K562 (cell line): ENCODE results near the gene C3orf80. TPM values are rescaled to one million over a fixed set of nuclear protein-coding genes. Genes with fewer than 3 reads are reported as not detected.
A peak's percentile ranks its signal among the peaks of the same experiment; 100 is the strongest.

Experiments used
- ATAC-seq: fragments of 200-7000 bp; cut with Tn5 transposase; 3 replicates; pipeline ENCODE4 v1.9.1; 2020; ENCODE audit warnings: moderate library complexity
- BruUV-seq: library from RNA; stranded (reverse); fragments of 400-500 nt; replicated peaks from 2 replicates; lab custom pipeline; 2021; lab: Mats Ljungman, UMichigan
- CTCF ChIA-PET: fragments of 300-600 bp; formaldehyde crosslinking; extraction: SDS; loops from one replicate; lab custom pipeline; 2021; ENCODE audit warnings: low intra/inter-chr PET ratio; lab: Yijun Ruan, JAX
- POLR2A ChIA-PET: fragments of 300-600, 350-650 bp; sonication (Branson Sonifier 250); formaldehyde crosslinking; extraction: SDS; loops from one replicate; lab custom pipeline; 2021; ENCODE audit warnings: antibody characterized with exemption, inconsistent platforms; lab: Yijun Ruan, JAX
- DNase-seq, 4 experiments: peaks; one replicate each; pipeline versions ENCODE4 v3.0.0 to v3.0.0-alpha.2; 2011 to 2018; ENCODE audit warnings: low spot score in 3 of 4, mixed read lengths in 3 of 4; ENCODE audit errors: extremely low read depth in 1 of 4
- FAIRE-seq: peaks from 2 replicates; lab custom pipeline; 2011; peaks lifted over from hg19 to GRCh38; lab: Jason Lieb, UNC
- H2AFZ ChIP-seq: 2 replicates; pipeline ENCODE4 v1.6.0; 2011; ENCODE audit warnings: low read depth, low read length, control low read depth, inconsistent platforms
- H3K27ac ChIP-seq: fragments of 200-600 bp; 3 replicates; pipeline ENCODE4 v1.8.0; 2011; ENCODE audit warnings: low read depth, mild to moderate bottlenecking, control low read depth, inconsistent platforms, low read length, moderate library complexity, mixed read lengths; ENCODE audit errors: extremely low read depth
- H3K27me3 ChIP-seq, 2 experiments: fragments of 300-600 bp in 1 of 2; 2 replicates in 1 of 2; 3 replicates in 1 of 2; pipeline versions ENCODE4 v1.6.0 to v1.8.0; 2011; ENCODE audit warnings: inconsistent platforms in 2 of 2, low read length in 2 of 2, mild to moderate bottlenecking in 1 of 2, mixed read lengths in 1 of 2, moderate library complexity in 1 of 2; ENCODE audit not compliant: control insufficient read depth in 2 of 2, insufficient read depth in 2 of 2
- H3K36me3 ChIP-seq: fragments of 300-600 bp; 3 replicates; pipeline ENCODE4 v1.8.0; 2011; ENCODE audit warnings: mild to moderate bottlenecking, low read length, inconsistent platforms; ENCODE audit not compliant: control insufficient read depth, insufficient read depth
- H3K4me1 ChIP-seq, 2 experiments: fragments of 200-600 bp in 1 of 2; replicated peaks in 1 of 2; 2 replicates in 1 of 2; 3 replicates in 1 of 2; pipeline versions ENCODE4 v1.5.1 to v1.8.0; 2011; ENCODE audit warnings: inconsistent platforms in 2 of 2, low read length in 2 of 2, mild to moderate bottlenecking in 1 of 2, mixed read lengths in 1 of 2, moderate library complexity in 1 of 2; ENCODE audit not compliant: control insufficient read depth in 2 of 2, insufficient read depth in 2 of 2
- H3K4me2 ChIP-seq: 2 replicates; pipeline ENCODE4 v1.6.1; 2011; ENCODE audit warnings: low read length, control low read depth, inconsistent platforms, mixed read lengths; ENCODE audit not compliant: insufficient read depth
- H3K4me3 ChIP-seq: fragments of 200-600 bp; sonication (generic), shearing (Covaris generic); 2 replicates; pipeline ENCODE4 v1.5.1; 2016; ENCODE audit warnings: control low read depth, inconsistent platforms
- H3K79me2 ChIP-seq: fragments of 200-600 bp; 3 replicates; pipeline ENCODE4 v1.8.0; 2011; ENCODE audit warnings: low read length, inconsistent platforms; ENCODE audit not compliant: control insufficient read depth, insufficient read depth
- H3K9ac ChIP-seq, 2 experiments: 2 replicates each; pipeline versions ENCODE4 v1.6.0 to v1.6.1; 2011; ENCODE audit warnings: low read depth in 2 of 2, low read length in 2 of 2, control low read depth in 1 of 2, inconsistent platforms in 1 of 2, mild to moderate bottlenecking in 1 of 2, mixed read lengths in 1 of 2; ENCODE audit not compliant: insufficient read depth in 1 of 2
- H3K9me1 ChIP-seq: one replicate; pipeline ENCODE4 v1.6.0; 2011; ENCODE audit warnings: inconsistent platforms, mild to moderate bottlenecking, low read length, moderate library complexity; ENCODE audit not compliant: control insufficient read depth, insufficient read depth
- H3K9me3 ChIP-seq: replicated peaks from 2 replicates; pipeline ENCODE4 v1.5.1; 2011; ENCODE audit warnings: low read depth, low read length, inconsistent platforms; ENCODE audit not compliant: control insufficient read depth, insufficient read depth
- H4K20me1 ChIP-seq: replicated peaks from 2 replicates; pipeline ENCODE4 v1.6.1; 2011; ENCODE audit warnings: low read length, inconsistent platforms, mixed read lengths; ENCODE audit not compliant: control insufficient read depth, insufficient read depth
- ZNF431 ChIP-seq: sonication (generic); formaldehyde crosslinking; IDR thresholded peaks from 2 replicates; pipeline ENCODE4 v1.8.0; 2022; ENCODE audit warnings: mild to moderate bottlenecking, missing genetic modification reagents
- in situ Hi-C: fragments of 300-500 bp; cut with MboI; formaldehyde crosslinking; loops from 4 replicates; pipeline ENCODE4 v1.15.0; 2018; ENCODE audit warnings: inconsistent platforms, mixed read lengths
- intact Hi-C: fragments of 100-400 bp; cut with micrococcal nuclease; formaldehyde crosslinking; loops from 2 replicates; pipeline ENCODE4 v1.14.2; 2022
- polyA plus RNA-seq, 8 experiments: library from polyadenylated mRNA; depleted of rRNA in 4 of 8; stranded (reverse) in 5 of 8; unstranded in 3 of 8; fragments of >200 nt; fragmentation: Nextera tagmentation in 2 of 8; fragmentation: Illumina TruSeq in 1 of 8; extraction: Ambion mirVana in 2 of 8; extraction: Trizol in 1 of 8; gene quantifications; 2 replicates each; pipeline versions ENCODE4 v1.2.1 to v1.2.3, GENCODE V29; 2011 to 2014; ENCODE audit warnings: inconsistent platforms in 1 of 8, missing spikeins in 1 of 8
- total RNA-seq, 7 experiments: library from RNA; depleted of rRNA in 6 of 7; stranded (reverse); fragments of >200 nt in 6 of 7; fragmentation: Illumina TruSeq in 2 of 7; extraction: Trizol in 2 of 7; gene quantifications; 2 replicates each; pipeline versions ENCODE4 v1.2.1 to v1.2.3, GENCODE V29; 2011 to 2021; ENCODE audit warnings: low replicate concordance in 1 of 7
- TF ChIP-seq, protein P1 (sequence below): fragments of 450-650 bp; formaldehyde crosslinking; conservative IDR thresholded peaks from 2 replicates; pipeline ENCODE4 v1.4.0; 2022; ENCODE audit warnings: mild to moderate bottlenecking, missing genetic modification characterization
- TF ChIP-seq, protein P2 (sequence below): fragments of 450-650 bp; formaldehyde crosslinking; IDR thresholded peaks from 2 replicates; pipeline ENCODE4 v1.4.0; 2020; ENCODE audit warnings: mild to moderate bottlenecking, mixed read lengths

The C3orf80 gene
- total and polyA plus RNA-seq, 9 of the 15 experiments (the other 6 are each of a cell fraction or from before 2014, with no cell fraction given): 0.03 to 0.75 (median 0.07) TPM

DNA sequence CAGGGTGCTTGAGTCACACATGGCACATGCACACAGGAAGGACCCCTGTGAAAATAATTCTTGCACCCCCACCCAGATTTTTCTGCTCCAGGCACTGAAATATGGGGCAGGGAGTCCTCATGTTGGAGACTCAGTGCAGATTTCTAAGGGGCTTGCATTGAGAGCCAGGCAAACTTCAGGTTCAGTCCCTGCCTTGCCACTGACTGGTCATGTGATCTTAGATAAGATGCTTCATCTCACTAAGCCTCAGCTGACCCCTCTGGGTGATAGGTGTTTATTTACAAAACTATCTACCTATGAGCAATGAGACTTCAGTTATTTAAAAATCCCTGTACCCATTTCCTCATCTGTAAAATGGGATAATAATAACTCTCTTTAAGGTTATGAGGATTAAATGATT is 30.1 kb upstream of the C3orf80 start:
- no peaks in the 10 kb centered on the region for H3K79me2 ChIP-seq
- no peak for TF ChIP-seq ZNF431 (CRISPR knock-in tag)
- TF ChIP-seq, protein P1, sequence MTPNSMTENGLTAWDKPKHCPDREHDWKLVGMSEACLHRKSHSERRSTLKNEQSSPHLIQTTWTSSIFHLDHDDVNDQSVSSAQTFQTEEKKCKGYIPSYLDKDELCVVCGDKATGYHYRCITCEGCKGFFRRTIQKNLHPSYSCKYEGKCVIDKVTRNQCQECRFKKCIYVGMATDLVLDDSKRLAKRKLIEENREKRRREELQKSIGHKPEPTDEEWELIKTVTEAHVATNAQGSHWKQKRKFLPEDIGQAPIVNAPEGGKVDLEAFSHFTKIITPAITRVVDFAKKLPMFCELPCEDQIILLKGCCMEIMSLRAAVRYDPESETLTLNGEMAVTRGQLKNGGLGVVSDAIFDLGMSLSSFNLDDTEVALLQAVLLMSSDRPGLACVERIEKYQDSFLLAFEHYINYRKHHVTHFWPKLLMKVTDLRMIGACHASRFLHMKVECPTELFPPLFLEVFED: no peak
- TF ChIP-seq, protein P2, sequence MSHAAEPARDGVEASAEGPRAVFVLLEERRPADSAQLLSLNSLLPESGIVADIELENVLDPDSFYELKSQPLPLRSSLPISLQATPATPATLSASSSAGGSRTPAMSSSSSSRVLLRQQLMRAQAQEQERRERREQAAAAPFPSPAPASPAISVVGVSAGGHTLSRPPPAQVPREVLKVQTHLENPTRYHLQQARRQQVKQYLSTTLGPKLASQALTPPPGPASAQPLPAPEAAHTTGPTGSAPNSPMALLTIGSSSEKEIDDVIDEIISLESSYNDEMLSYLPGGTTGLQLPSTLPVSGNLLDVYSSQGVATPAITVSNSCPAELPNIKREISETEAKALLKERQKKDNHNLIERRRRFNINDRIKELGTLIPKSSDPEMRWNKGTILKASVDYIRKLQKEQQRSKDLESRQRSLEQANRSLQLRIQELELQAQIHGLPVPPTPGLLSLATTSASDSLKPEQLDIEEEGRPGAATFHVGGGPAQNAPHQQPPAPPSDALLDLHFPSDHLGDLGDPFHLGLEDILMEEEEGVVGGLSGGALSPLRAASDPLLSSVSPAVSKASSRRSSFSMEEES (CRISPR knock-in tag): peak; percentile 75
- intact Hi-C loops (no loop called here), in situ Hi-C loops (no loop called here)
- no peak overlapping the region for H3K4me3 ChIP-seq
- FAIRE-seq (no peak), ATAC-seq (no peak), DNase-seq (no peak)
- ChIA-PET POLR2A (no interaction called here), CTCF (no interaction called here)
- H3K27ac ChIP-seq: no peak overlapping the region
- no peak overlapping the region for H3K4me2 ChIP-seq
- H4K20me1 ChIP-seq: no peaks in the 10 kb centered on the region
- no peaks in the 10 kb centered on the region for H3K36me3 ChIP-seq
- no peak overlapping the region for H3K9ac ChIP-seq
- no peaks in the 10 kb centered on the region for H3K4me1 ChIP-seq
- H3K27me3 ChIP-seq: peaks cover 3 to 8% of the 10 kb centered on the region in 2 experiments; a peak in 4 of 5 replicates
- H3K9me3 ChIP-seq: no peaks in the 10 kb centered on the region
- H3K9me1 ChIP-seq: no peaks in the 10 kb centered on the region
- BruUV-seq: no TSS peak
- no peak overlapping the region for H2AFZ ChIP-seq
